Naive B cell (primary cell): Measurements from ENCODE around the gene EPG5. TPM values are rescaled to one million over a fixed set of nuclear protein-coding genes. Genes with fewer than 3 reads are reported as not detected.
"Not testable (repeated sequence)": the region's sequence is repeated elsewhere in the genome, so short reads cannot be mapped to it uniquely, and the experiment has no call there.

Source experiments
- ATAC-seq, 2 donors: fragments of 150-1000 bp; cut with Tn5 transposase; 2 replicates each; pipeline ENCODE4 v1.10.0; 2021; ENCODE audit warnings: low read depth in 2 of 2, mild to moderate bottlenecking in 2 of 2, moderate library complexity in 2 of 2
- DNase-seq: peaks from one replicate; pipeline ENCODE4 v3.0.0; 2022
- H3K27ac Mint-ChIP-seq, 6 donors: one replicate each; pipeline ENCODE4 v1.8.0; 2020 to 2022; ENCODE audit warnings: mild to moderate bottlenecking in 6 of 6, mixed read lengths in 6 of 6, moderate library complexity in 5 of 6, inconsistent platforms in 2 of 6
- H3K27me3 Mint-ChIP-seq, 3 donors: one replicate each; pipeline ENCODE4 v1.8.0; 2021 to 2022; ENCODE audit warnings: mixed read lengths in 3 of 3, mild to moderate bottlenecking in 1 of 3
- H3K36me3 Mint-ChIP-seq, 2 donors: one replicate each; pipeline ENCODE4 v1.8.0; 2020 to 2022; ENCODE audit warnings: mixed read lengths in 2 of 2, inconsistent platforms in 1 of 2, mild to moderate bottlenecking in 1 of 2
- H3K4me1 Mint-ChIP-seq, 3 donors: one replicate each; pipeline ENCODE4 v1.8.0; 2020 to 2022; ENCODE audit warnings: mixed read lengths in 3 of 3, inconsistent platforms in 1 of 3, mild to moderate bottlenecking in 1 of 3, moderate library complexity in 1 of 3
- H3K4me3 Mint-ChIP-seq, 8 donors: one replicate each; pipeline ENCODE4 v1.8.0; 2020 to 2022; ENCODE audit warnings: mild to moderate bottlenecking in 8 of 8, mixed read lengths in 8 of 8, moderate library complexity in 8 of 8, inconsistent platforms in 2 of 8
- H3K9me3 Mint-ChIP-seq, 7 donors: one replicate each; pipeline ENCODE4 v1.8.0; 2020 to 2022; ENCODE audit warnings: mixed read lengths in 7 of 7, mild to moderate bottlenecking in 5 of 7, inconsistent platforms in 2 of 7, moderate library complexity in 1 of 7
- polyA plus RNA-seq, 6 donors: library from polyadenylated mRNA; unstranded; fragments of 300-500 nt; fragmentation: Illumina TruSeq; gene quantifications; one replicate each; pipeline ENCODE4 v1.2.3, GENCODE V29; 2021; ENCODE audit warnings: low read depth in 6 of 6

The EPG5 gene
- polyA plus RNA-seq, 6 donors from 2014 or later = 3.4 to 6.9 (median 5.4) TPM

- H3K27ac Mint-ChIP-seq, DNase-seq, H3K9me3 Mint-ChIP-seq, ATAC-seq, H3K27me3 Mint-ChIP-seq, H3K4me3 Mint-ChIP-seq: not testable (repeated sequence)
- Mint-ChIP-seq H3K4me1 (peaks cover 35 to 36% (median 36%) of the 10 kb centered on the region in 3 donors), H3K36me3 (peaks cover 18 to 36% of the 10 kb centered on the region in 2 donors)
Observed at GRCh38 chr18:45959484-45959883, 7.6 kb downstream of the EPG5 start.

- no peak for ATAC-seq
- H3K27ac Mint-ChIP-seq = no peak overlapping the region
- no peak for DNase-seq
- peaks cover 21 to 43% of the 10 kb centered on the region in 2 donors for H3K36me3 Mint-ChIP-seq
- H3K4me3 Mint-ChIP-seq = no peak overlapping the region
- H3K27me3 Mint-ChIP-seq = no peaks in the 10 kb centered on the region
- H3K4me1 Mint-ChIP-seq = peaks cover 35 to 37% (median 36%) of the 10 kb centered on the region in 3 donors
- no peaks in the 10 kb centered on the region for H3K9me3 Mint-ChIP-seq
Observed at GRCh38 chr18:45958730-45959129, 8.4 kb downstream of the EPG5 start.

DNA sequence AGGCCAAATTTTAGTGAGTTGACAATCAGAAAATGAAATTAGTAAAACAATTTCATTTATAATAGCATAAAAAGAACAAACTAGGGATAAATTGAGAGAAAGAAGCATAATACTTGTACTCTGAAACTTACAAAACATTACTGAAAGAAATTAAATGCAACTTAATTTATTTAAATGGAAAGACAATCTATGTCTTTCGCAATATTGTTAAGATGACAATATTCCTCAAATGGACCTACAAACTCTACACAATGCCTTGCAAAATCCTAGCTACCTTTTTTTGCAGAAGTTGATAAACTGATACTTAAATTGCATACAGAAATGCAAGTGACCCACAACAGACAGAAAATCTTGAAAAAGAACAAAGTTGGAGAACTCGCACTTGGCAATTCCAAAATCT, 9.1 kb downstream of the EPG5 start:
- DNase-seq (no peak), ATAC-seq (no peak)
- Mint-ChIP-seq H3K9me3 (no peaks in the 10 kb centered on the region), H3K27me3 (no peaks in the 10 kb centered on the region), H3K27ac (peak overlapping the region in 1 of 6 donors; percentile 75), H3K4me3 (no peak overlapping the region), H3K36me3 (peaks cover 23 to 46% of the 10 kb centered on the region in 2 donors), H3K4me1 (peaks cover 28 to 32% (median 32%) of the 10 kb centered on the region in 3 donors)

GRCh38 chr18:45957100-45957499, 10.0 kb downstream of the EPG5 start:
- H3K4me1 Mint-ChIP-seq = peaks cover 22 to 33% (median 28%) of the 10 kb centered on the region in 3 donors
- no peak overlapping the region for H3K4me3 Mint-ChIP-seq
- no peak for DNase-seq
- no peak for ATAC-seq
- H3K27me3 Mint-ChIP-seq = no peaks in the 10 kb centered on the region
- no peak overlapping the region for H3K27ac Mint-ChIP-seq
- no peaks in the 10 kb centered on the region for H3K9me3 Mint-ChIP-seq
- peaks cover 28 to 50% of the 10 kb centered on the region in 2 donors for H3K36me3 Mint-ChIP-seq

DNA sequence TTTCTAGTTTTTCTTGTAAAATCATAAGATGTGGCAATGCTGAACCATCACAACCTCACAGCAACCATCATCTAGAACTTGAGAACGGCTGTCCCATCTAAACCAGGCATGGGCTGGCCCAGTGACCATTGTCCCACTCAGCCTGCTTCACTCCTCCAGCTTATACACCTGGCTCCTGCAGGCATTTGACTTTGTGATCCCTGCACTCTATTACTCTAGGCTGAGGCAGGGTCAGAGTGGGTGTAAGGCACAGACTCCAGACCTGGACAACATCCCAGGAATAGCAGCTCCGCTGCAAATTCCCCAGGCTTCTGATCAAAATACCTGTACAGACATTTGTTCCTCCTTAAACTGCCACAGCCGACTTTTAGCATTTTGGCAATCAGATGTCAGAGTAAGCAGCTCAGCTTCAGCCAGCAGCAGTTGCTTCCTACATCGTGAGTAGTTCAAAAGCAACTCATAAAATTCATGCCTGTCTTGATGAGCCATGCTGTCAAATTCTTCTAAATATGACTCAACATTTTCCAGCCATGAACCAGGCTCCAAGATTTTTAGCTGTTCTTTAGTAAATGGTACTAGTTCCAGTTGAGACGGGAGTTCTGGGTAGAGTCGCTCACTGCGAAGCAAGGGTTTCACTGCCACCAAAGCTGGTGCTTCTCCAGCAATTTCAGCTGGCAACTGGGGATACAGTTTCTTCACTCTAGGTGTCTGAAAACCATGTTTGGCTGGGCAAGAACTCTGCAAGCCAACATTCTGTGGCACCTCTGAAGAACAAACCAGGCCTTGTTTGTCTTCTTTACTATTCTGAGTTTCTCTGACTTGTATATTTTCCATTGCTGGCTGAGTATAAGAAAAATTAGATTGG, 12.8 kb downstream of the EPG5 start:
- no peak overlapping the region for H3K4me3 Mint-ChIP-seq
- peaks cover 8 to 20% (median 14%) of the 10 kb centered on the region in 3 donors for H3K4me1 Mint-ChIP-seq
- DNase-seq (no peak), ATAC-seq (no peak)
- H3K27me3 Mint-ChIP-seq = no peaks in the 10 kb centered on the region
- peaks cover 46 to 50% of the 10 kb centered on the region in 2 donors for H3K36me3 Mint-ChIP-seq
- no peak overlapping the region for H3K27ac Mint-ChIP-seq
- no peaks in the 10 kb centered on the region for H3K9me3 Mint-ChIP-seq

DNA sequence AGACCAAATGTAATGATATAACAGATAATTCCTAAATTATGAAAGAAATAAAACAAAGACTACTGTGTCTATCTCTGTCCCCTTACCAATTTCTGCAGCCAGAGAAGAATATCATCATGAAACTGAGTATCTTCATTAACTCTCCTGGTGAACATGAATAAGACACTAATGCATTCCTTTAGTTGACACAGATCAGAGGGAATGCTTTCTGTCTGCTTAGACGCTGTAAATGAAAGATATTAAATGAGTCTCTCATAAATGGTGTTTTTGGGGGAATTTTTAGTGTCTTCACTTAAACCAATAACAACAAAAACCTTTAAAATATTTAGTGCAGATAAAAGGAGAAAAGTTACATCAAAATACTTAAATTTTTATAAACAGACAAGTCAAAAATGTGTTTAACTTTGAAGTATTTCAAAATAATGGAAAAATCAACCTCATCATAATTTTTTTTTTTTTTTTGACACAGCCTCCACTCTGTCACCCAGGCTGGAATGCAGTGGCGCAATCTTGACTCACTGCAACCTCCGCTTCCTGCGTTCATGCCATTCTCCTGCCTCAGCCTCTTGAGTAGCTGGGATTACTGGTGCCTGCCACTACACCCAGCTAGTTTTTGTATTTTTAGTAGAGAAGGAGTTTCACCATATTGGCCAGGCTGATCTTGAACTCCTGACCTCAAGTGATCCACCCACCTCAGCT, 16.0 kb downstream of the EPG5 start:
- no peak for ATAC-seq
- peaks cover 0 to 17% (median 4%) of the 10 kb centered on the region in 3 donors for H3K4me1 Mint-ChIP-seq

DNA sequence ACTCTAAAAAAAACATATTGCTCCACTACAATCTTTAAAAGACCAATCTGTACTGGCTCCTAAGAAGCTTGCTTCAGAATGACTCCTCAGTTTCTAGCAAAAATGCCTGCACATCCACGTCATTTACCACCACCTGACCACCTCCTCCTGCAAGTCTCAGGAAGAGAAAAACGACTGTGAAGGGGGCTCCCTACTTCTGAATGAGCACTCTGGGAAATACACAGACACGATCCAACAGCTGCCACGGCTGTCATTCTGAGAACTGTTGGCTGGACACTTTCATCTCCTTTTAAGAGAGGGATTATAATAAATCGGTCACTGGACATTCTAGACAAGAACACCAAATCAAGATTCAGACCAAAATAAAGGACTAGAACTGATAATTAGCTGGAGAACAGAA, 21.5 kb downstream of the EPG5 start:
- ATAC-seq (no peak), DNase-seq (no peak)
- Mint-ChIP-seq H3K36me3 (peaks cover 44 to 55% of the 10 kb centered on the region in 2 donors), H3K27me3 (no peaks in the 10 kb centered on the region), H3K9me3 (no peaks in the 10 kb centered on the region), H3K27ac (no peak overlapping the region), H3K4me3 (no peak overlapping the region), H3K4me1 (no peaks in the 10 kb centered on the region)

More for the DNA sequence above, 16.0 kb downstream of the EPG5 start:
- Mint-ChIP-seq H3K27me3 (no peaks in the 10 kb centered on the region), H3K27ac (peak overlapping the region in 1 of 6 donors; percentile 84), H3K36me3 (peaks cover 68 to 69% of the 10 kb centered on the region in 2 donors), H3K4me3 (no peak overlapping the region), H3K9me3 (no peaks in the 10 kb centered on the region)
- no peak for DNase-seq

DNA sequence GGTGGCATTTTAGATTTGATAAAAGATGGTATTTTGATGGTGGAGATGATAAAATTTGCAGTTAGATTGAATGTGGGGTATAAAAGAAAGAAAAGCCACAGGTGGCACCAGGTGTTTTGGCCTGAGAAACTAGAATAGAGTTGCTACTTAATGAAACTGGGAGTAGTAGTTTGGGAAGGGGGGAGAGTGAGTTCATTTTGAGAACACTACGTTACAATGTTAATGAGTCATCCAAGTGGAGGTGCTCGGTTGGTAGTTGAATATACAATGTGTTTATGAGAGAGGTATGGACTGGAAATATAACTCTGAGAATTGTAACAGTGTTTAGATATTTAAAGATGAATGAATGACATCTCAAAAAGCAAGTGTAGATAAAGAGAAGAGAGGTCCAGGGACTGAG, 26.4 kb downstream of the EPG5 start:
- DNase-seq (no peak), ATAC-seq (no peak)
- Mint-ChIP-seq H3K4me3 (no peak overlapping the region), H3K27ac (peak overlapping the region in 1 of 6 donors; percentile 5), H3K9me3 (no peaks in the 10 kb centered on the region), H3K27me3 (no peaks in the 10 kb centered on the region), H3K36me3 (peaks cover 40% of the 10 kb centered on the region in 2 donors), H3K4me1 (peaks cover 0 to 5% (median 0%) of the 10 kb centered on the region in 3 donors)

DNA sequence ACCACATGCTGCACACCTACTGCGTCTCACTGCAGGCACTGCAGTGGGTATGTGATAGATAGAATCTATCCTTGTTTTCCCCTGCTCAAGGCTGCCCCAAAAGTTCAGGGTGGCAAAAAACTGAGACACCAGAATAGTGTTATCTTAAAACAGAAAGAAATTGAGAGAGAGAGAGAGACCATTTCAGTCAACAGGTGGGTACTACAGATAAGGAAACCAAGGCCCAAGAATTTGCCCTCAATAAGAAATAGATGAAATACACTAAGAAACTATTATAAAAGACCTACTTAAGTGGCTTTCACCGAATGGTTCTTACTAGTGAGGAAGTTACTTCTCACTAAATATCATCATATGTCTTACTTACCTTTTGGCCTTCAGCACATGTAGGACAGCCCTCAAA, 27.9 kb downstream of the EPG5 start:
- Mint-ChIP-seq H3K36me3 (peaks cover 32 to 40% of the 10 kb centered on the region in 2 donors), H3K4me1 (peaks cover 0 to 5% (median 0%) of the 10 kb centered on the region in 3 donors)
- ATAC-seq = no peak

DNA sequence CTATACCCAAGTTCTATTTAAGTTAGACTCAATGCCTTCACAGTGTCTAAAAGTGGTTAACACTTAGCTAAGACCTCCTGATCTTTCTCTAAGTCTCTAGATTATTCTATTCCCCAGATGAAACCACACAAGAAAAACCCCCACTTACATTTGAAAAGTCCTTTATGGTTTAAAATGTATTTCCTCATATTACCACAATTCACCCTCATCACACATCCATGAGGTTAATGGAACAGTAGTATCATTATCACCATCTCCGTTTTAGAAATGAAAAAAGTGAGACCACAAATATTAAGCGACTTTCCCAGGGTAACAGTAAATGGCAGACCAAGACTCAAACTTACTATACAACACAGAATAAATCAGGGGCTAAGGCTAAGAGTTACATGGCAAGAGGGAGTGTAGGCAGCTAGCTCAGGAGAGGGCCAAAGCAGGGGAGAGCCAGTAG, 28.6 kb downstream of the EPG5 start:
- no peak overlapping the region for H3K4me3 Mint-ChIP-seq
- peaks cover 32 to 40% of the 10 kb centered on the region in 2 donors for H3K36me3 Mint-ChIP-seq
- peaks cover 0 to 5% (median 0%) of the 10 kb centered on the region in 3 donors for H3K4me1 Mint-ChIP-seq
- ATAC-seq (no peak), DNase-seq (no peak)
- no peaks in the 10 kb centered on the region for H3K27me3 Mint-ChIP-seq
- H3K9me3 Mint-ChIP-seq = no peaks in the 10 kb centered on the region
- no peak overlapping the region for H3K27ac Mint-ChIP-seq

More for the DNA sequence above, 27.9 kb downstream of the EPG5 start:
- H3K27ac Mint-ChIP-seq = no peak overlapping the region
- no peak overlapping the region for H3K4me3 Mint-ChIP-seq
- H3K9me3 Mint-ChIP-seq = no peaks in the 10 kb centered on the region
- DNase-seq = no peak
- H3K27me3 Mint-ChIP-seq = no peaks in the 10 kb centered on the region

GRCh38 chr18:45935591-45936335, 31.4 kb downstream of the EPG5 start:
- no peaks in the 10 kb centered on the region for H3K9me3 Mint-ChIP-seq

DNA sequence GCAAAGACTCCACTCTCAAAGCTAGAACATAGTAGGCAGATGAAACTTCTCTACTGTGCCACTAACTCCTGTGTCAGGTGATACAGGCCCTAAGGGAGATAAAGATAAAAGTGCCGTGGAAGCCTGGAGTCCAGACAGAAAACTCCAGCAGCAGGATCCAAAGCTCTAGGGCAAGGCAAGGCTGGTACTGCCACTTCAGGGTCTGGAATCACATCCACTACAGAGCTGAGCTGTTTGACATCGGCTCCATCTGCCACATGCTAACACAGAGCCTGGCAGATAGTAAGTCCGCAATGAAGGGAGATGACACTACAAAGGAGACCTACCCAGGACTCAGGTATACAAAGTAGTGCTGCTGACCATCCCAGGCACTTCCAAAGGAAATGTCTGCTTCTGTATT, 34.4 kb downstream of the EPG5 start:
- H3K27me3 Mint-ChIP-seq = no peaks in the 10 kb centered on the region
- H3K27ac Mint-ChIP-seq = peak overlapping the region in 1 of 6 donors; percentile 45
- H3K4me1 Mint-ChIP-seq = peaks cover 0 to 1% (median 0%) of the 10 kb centered on the region in 3 donors
- H3K4me3 Mint-ChIP-seq = no peak overlapping the region
- H3K36me3 Mint-ChIP-seq = peaks cover 13 to 20% of the 10 kb centered on the region in 2 donors
- DNase-seq = no peak
- no peak for ATAC-seq
- no peaks in the 10 kb centered on the region for H3K9me3 Mint-ChIP-seq

More at GRCh38 chr18:45935591-45936335, 31.4 kb downstream of the EPG5 start:
- peaks cover 0 to 5% (median 1%) of the 10 kb centered on the region in 3 donors for H3K4me1 Mint-ChIP-seq
- H3K27me3 Mint-ChIP-seq = no peaks in the 10 kb centered on the region
- H3K36me3 Mint-ChIP-seq = peaks cover 32% of the 10 kb centered on the region in 2 donors
- H3K4me3 Mint-ChIP-seq = no peak overlapping the region
- DNase-seq (no peak), ATAC-seq (no peak)
- no peak overlapping the region for H3K27ac Mint-ChIP-seq

- no peak for ATAC-seq
- Mint-ChIP-seq H3K36me3 (peaks cover 20 to 21% of the 10 kb centered on the region in 2 donors), H3K4me3 (no peak overlapping the region)
Observed at GRCh38 chr18:45930963-45931362, 36.2 kb downstream of the EPG5 start.

More at GRCh38 chr18:45930963-45931362, 36.2 kb downstream of the EPG5 start:
- H3K27ac Mint-ChIP-seq = no peak overlapping the region
- H3K9me3 Mint-ChIP-seq = no peaks in the 10 kb centered on the region
- H3K4me1 Mint-ChIP-seq = peaks cover 0 to 1% (median 0%) of the 10 kb centered on the region in 3 donors
- DNase-seq = no peak
- no peaks in the 10 kb centered on the region for H3K27me3 Mint-ChIP-seq
